Right lobe of liver (tissue), 6 donors: ENCODE data around the gene DIAPH3. TPM values are rescaled to one million over a fixed set of nuclear protein-coding genes. Genes with fewer than 3 reads are reported as not detected.

Experiments used
- ATAC-seq, 4 donors: fragments of 200-7000 bp; cut with Tn5 transposase; one replicate each; pipeline ENCODE4 v1.9.1; 2020; ENCODE audit warnings: mild to moderate bottlenecking in 4 of 4, moderate library complexity in 4 of 4
- DNase-seq, 3 donors: peaks; one replicate each; pipeline ENCODE4 v3.0.0-alpha.2; 2020
- H3K27ac ChIP-seq, 3 donors: fragments of 200-600 bp; one replicate each; pipeline ENCODE4 v1.8.0; 2022
- H3K27me3 ChIP-seq, 2 donors: fragments of 200-600 bp; one replicate each; pipeline ENCODE4 v1.8.0; 2022
- H3K36me3 ChIP-seq, 4 donors: fragments of 200-600 bp; sonication (generic) in 1 of 4; one replicate each; pipeline versions ENCODE4 v1.5.1 to v1.8.0; 2017 to 2022; ENCODE audit warnings: control low read depth in 1 of 4
- H3K4me1 ChIP-seq, 4 donors: fragments of 200-600 bp; sonication (generic) in 1 of 4; one replicate each; pipeline versions ENCODE4 v1.5.1 to v1.8.0; 2017 to 2022; ENCODE audit warnings: control low read depth in 1 of 4
- H3K4me3 ChIP-seq, 3 donors: fragments of 200-600 bp; one replicate each; pipeline ENCODE4 v1.8.0; 2022
- H3K9me3 ChIP-seq, 4 donors: fragments of 200-600 bp; sonication (generic) in 1 of 4; one replicate each; pipeline versions ENCODE4 v1.5.1 to v1.8.0; 2017 to 2022; ENCODE audit warnings: control low read depth in 1 of 4
- CTCF ChIP-seq, 4 donors: fragments of 200-600 bp in 3 of 4; fragments of 450-650 bp in 1 of 4; IDR thresholded peaks; one replicate each; pipeline versions ENCODE4 v1.5.1 to v1.8.0; 2016 to 2022; ENCODE audit warnings: antibody characterized with exemption in 4 of 4, mild to moderate bottlenecking in 2 of 4
- POLR2A ChIP-seq: fragments of 450-650 bp; IDR thresholded peaks from one replicate; pipeline ENCODE4 v1.6.1; 2017; ENCODE audit warnings: antibody characterized with exemption, mild to moderate bottlenecking
- WGBS: methylation state at CpG from one replicate; pipeline ENCODE4 v1.1.6; 2018; ENCODE audit warnings: low coverage, low lambda C conversion rate; ENCODE audit not compliant: insufficient coverage; ENCODE audit errors: missing lambda C conversion rate; 5-methylcytosine and 5-hydroxymethylcytosine counted together
- intact Hi-C, 2 donors: fragments of 100-400 bp; cut with DNase I; formaldehyde crosslinking; loops; one replicate each; pipeline versions ENCODE4 v1.11.2 to v1.14.1; 2022
- total RNA-seq, 6 experiments: library from RNA; depleted of rRNA in 2 of 6; stranded (reverse); fragments of >200 nt in 2 of 6; fragmentation: NEBNext Ultra II Directional in 3 of 6; extraction: Animal tissue kit (Norgen Biotek cat#: 25700) in 3 of 6; gene quantifications; one replicate each; pipeline versions ENCODE4 v1.1.0 to v1.2.4, GENCODE V29; 2016 to 2023
- donor health status: DM: no; HTN: yes; CAD: no.
- donor health status: DM: no; HTN: no; CAD: no.
- donor health status: DM: no; HTN: no; CAD: no.
- donor health status: DM: no; HTN: yes; CAD: no.
- donor health status: DM: no; HTN: yes; CAD: no.

DIAPH3 gene
- total RNA-seq, 6 experiments from 2014 or later = 0.10 to 1.6 (median 0.93) TPM; not detected in 1

- TF ChIP-seq POLR2A (no peak), CTCF (IDR thresholded peaks at IDR 0.05) (no peak)
- DNase-seq = no peak
- Histone ChIP-seq H3K4me1 (no peaks in the 10 kb centered on the region), H3K9me3 (no peaks in the 10 kb centered on the region), H3K4me3 (no peak overlapping the region), H3K27me3 (no peaks in the 10 kb centered on the region), H3K36me3 (no peaks in the 10 kb centered on the region), H3K27ac (no peak overlapping the region)
- WGBS = 85% methylated on average over 5 of the region's 5 CpGs
- intact Hi-C loops = no loop called here
- no peak for ATAC-seq
Observed at GRCh38 chr13:59748046-59748445, 415.7 kb downstream of the DIAPH3 start.

- DNase-seq (no peak), ATAC-seq (no peak)
- Histone ChIP-seq H3K4me1 (no peaks in the 10 kb centered on the region), H3K27me3 (no peaks in the 10 kb centered on the region), H3K27ac (no peak overlapping the region), H3K4me3 (no peak overlapping the region), H3K36me3 (no peaks in the 10 kb centered on the region), H3K9me3 (no peaks in the 10 kb centered on the region)
- TF ChIP-seq CTCF (IDR thresholded peaks at IDR 0.05) (no peak), POLR2A (no peak)
- 89% methylated on average over 1 of the region's 1 CpG for WGBS
- intact Hi-C loops = no loop called here
Observed at GRCh38 chr13:59747529-59747928, 416.2 kb downstream of the DIAPH3 start.

- WGBS = 61% methylated on average over 5 of the region's 5 CpGs
- Histone ChIP-seq H3K9me3 (no peaks in the 10 kb centered on the region), H3K27me3 (no peaks in the 10 kb centered on the region), H3K27ac (no peak overlapping the region), H3K4me3 (no peak overlapping the region), H3K4me1 (no peaks in the 10 kb centered on the region), H3K36me3 (no peaks in the 10 kb centered on the region)
- intact Hi-C loops = no loop called here
- DNase-seq (no peak), ATAC-seq (no peak)
- TF ChIP-seq POLR2A (no peak), CTCF (IDR thresholded peaks at IDR 0.05) (no peak)
Observed at GRCh38 chr13:59746291-59746962, 417.3 kb downstream of the DIAPH3 start.

- TF ChIP-seq POLR2A (no peak), CTCF (IDR thresholded peaks at IDR 0.05) (no peak)
- WGBS = 64% methylated on average over 1 of the region's 1 CpG
- H3K27ac ChIP-seq = no peak overlapping the region
- intact Hi-C loops = no loop called here
- no peaks in the 10 kb centered on the region for H3K9me3 ChIP-seq
- H3K4me3 ChIP-seq = no peak overlapping the region
- no peak for DNase-seq
- H3K36me3 ChIP-seq = no peaks in the 10 kb centered on the region
- H3K4me1 ChIP-seq = no peaks in the 10 kb centered on the region
- no peaks in the 10 kb centered on the region for H3K27me3 ChIP-seq
- ATAC-seq = peak in 1 of 4 donors; percentile 32
Observed at GRCh38 chr13:59745392-59745788, 418.3 kb downstream of the DIAPH3 start.
